NCI-H2227 (cell line): ENCODE results near the gene GLB1L2.

ENCODE experiments used
- DNase-seq: peaks from one replicate; lab custom pipeline; 2025; ENCODE audit not compliant: unreplicated experiment; lab: John Stamatoyannopoulos, UW

The GLB1L2 gene

DNA sequence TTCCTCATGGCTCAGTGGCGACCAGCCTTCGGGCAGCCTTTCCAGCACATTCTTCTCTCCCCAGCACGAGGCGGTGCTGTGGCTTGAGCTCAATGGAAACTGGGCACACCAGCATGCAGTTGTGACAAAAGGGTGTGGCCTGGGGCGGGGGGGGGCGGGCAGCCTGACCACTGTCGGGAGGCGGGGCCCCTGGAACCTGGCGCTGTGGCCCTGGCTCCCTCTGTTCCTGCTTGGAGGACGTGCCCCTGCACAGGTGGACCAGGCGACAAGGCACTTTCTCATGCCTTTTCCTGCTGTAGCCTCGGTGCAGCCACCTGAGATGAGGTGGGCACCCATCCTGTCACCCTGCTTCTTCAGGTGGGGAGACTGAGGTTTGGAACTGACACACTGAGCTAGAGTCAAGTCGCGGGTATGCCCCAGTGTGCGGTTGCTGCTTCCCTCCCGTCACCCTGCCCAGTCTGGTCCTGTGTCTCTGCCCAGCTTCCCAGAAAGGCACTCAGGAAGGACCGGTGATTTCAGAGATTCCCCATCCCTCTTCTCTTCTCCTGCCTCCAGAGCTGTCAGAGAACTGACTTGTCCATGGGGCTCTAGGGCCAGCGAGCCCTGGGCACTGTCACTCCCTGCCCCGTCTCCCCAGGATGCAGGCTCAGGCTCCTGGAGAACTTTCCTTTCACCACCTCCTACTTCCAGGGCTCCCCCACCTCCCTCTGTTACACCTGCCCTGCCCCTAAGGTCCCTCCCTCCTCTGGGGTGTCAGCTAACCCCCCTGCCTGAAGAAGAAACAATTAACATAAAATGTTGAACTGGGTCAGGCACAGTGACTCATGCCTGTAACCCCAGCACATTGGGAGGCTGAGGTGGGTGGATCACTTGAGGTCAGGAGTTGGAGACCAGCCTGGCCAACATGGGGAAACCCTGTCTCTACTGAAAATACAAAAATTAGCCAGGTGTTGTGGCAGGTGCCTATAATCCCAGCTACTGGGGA lies 70.3 kb downstream of the GLB1L2 start:
- DNase-seq, result no peak

DNA sequence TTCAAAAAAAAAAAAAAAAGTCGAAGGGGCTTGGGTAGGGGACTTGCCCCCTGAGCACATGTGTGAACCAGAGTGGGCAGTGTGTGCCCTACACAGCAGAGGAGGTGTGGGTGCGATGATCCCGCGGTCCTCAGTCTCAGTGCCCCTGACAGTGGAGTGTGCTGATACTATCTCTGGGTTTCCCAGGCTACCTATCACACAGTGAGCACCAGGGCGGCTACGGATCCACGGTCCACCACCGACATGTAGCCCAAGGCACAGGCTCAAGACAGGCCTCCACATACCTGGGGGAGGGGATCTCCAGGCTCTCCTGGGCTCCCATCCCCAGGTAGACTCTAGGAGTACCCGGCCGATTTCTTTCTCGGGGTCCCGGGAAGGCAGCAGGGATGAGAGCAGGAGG lies 71.1 kb downstream of the GLB1L2 start:
- no peak for DNase-seq

DNA sequence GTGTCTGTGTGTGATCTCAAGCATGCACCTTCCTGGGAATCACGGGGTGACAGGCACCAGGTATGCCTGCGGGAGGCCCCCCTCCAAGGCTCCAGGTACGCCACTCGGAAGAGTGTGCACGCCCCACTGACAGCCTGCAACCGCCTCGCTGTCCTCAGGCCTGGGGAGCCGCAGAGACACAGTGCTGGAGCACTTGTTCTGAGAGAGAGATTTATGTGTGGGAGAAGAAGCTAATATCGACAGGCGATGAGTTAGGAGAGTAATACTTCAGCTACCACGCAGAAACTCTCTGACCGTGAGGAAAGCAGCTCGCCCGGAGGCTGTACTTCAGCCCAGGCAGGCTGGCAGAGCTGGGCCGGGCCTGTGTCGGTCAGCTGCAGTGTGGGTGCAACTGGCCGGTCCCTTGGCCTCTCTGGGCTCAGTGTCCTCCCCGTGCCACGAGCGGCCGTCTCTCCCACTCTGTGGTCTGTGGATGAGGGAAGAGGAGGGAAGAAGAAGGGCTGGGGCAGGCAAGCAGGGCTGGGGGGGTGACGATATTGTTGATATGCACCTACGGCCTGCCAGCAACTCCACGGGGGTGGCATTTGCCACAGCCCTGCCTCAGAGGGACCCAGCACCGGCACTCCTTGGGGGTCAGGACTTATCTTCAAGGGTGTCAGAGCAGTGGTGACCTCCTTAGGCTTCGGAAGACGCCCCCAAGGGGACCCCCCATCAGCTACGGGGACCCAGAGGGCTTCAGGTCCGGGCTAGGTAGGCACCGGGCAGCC lies 73.0 kb downstream of the GLB1L2 start:
- DNase-seq, result no peak

DNA sequence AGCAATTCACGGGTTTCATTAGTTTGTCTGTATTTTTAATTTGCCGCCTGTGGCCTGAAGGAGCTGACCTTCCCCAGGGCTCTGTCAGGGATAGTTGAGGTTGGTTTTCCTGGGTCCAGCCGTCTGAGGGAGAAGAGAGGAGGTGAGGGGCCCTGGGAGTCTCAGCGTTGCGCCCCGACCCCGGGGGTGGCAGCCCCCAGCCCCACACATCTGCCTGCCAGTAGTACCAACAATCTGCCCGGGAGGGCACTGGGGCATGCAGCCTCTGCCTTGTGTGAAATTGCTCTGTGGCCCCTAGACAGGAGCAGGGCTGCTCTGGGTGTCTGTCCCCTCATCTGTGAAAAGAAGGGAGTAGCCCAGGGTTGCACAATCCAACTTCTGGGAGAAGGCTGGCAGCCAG lies 73.6 kb downstream of the GLB1L2 start:
- no peak for DNase-seq

DNA sequence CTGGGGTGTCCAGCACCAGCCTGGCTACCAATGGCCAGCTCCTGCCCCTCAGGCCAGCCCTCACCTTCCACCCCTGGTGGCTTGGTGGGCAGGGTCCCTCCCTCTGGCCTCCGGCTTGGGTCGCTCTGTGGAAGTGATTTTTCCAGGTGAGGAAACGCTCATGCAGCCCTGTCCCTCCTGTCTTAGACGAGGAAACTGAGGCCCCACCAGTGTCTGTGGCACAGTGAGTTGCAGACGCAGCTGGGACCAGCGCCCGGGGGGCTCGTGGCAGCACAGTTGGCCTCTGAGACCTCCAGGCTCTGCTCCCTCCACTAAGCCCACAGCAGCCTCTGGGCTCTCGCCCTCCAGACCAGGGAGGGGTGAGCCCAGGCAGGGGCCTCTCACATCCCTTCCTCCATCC lies 74.1 kb downstream of the GLB1L2 start:
- DNase-seq, result no peak

DNA sequence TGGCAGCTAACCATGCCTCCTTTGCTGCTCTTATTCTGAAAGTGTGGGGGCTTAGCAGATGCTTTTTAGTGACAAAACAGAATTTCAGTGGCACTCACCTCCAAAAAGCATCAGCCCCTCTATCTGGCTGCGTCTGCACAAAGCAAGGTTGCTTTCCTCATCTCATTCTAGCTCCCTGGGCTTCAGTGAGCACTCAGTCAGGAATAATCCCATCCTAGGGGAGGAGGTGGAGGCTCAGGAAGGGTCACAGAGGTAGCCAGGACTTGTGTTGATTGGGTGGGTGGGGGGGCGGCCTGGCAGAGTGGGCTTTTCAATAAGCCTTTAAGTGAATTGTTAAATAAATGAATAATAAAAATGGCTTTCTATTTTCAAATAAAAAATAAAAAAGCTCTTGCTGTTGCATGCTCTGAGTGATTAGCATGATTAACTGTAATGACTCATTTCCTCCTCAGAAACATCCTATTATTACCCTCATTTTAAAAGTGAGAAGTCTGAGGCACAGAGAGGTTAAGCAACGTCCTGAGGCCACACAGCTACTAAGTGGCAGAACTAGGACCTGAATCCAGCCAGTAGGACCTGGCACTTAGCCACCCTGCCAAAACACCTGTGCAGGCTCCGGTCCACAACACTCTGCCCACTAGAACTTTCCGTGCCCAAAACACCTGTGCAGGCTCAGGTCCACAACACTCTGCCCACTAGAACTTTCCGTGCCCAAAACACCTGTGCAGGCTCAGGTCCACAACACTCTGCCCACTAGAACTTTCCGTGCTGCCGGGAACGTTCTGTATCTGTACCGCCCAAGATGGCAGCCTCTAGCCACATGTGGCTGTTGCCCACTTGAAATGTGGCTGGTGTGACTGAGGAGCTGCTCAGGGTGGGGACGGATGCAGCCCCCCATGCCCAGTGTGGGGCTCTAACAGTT lies 74.7 kb downstream of the GLB1L2 start:
- DNase-seq, result no peak

DNA sequence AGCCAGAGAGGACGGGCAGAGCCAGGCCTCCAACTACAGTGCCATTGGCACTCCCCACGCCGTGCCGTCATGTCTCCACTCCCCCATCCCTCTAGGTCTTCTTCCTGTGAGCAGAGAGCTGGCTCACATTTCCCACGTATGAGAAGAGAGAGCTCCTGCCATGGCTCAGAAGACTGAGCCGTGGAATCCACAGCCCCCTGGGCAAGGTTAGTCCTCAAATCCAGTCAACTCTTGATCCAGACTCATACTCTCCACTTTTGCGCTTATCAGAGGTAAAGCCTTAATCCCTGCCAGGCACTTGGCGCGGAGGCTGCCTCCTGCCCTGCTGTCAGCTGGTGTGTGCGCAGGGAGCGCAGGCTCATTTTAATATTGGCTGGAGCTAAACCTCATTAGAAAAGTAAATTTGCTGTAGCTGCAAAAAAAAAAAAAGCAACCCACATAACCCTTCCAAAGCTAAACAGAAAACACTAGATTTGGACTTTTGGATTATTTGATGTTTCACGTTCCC lies 75.6 kb downstream of the GLB1L2 start:
- no peak for DNase-seq

DNA sequence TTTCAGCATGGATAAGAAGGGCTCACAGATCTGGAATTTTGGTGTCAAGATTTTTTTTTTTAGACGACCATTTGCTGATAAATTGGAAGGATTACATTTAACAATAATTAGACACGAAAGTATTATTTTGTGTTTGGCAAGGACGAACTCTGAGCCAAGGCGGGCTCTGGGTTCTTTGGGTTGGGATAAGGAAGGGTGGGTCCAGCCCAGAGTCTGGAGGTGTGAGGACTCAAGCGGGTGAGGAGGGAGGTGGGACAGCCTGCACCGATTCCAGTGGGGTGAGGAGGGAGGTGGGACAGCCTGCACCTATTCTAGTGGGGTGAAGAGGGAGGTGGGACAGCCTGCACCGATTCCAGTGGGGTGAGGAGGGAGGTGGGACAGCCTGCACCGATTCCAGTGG lies 76.1 kb downstream of the GLB1L2 start:
- no peak for DNase-seq

DNA sequence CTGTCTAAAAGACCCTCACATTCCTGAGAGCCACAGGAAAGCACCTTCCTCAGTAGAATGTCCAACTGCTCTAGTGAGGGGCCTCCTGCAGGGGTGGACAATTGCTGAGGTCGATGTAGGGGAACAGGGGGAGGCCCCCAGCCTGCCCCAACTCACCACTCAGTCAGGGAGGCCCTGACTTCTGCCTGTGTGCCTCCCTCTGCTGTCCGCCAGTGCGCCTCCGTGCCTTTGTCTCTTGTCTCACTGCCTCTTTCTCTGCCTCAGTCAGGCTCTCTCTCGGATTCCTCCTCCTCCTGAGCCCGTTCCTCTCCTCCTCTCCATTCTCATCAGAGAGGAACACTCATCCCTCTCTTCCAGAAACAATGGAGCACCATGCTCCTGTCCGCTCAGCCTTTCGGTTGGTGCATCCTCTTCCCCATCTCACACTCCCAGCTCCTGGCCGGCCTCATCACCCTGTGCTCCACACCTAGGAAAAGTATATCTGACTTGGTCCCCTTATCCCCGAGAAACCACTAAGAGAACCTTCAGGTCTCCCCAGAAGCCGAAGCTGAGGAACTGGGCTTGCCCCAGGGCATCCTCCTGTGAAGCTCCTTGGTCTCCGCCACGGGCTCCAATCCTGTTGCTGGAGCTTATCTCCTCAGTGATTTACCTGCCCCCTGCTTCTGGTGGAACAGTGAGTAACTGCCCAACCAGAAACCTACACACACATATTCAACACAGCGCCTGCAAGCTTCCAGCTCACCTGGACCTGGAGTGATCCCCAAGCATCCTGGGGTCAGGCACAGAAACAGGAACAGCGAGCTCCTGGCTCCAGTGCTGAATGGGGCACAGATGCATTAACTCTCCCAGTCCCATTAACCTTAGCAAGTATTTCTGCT lies 78.0 kb downstream of the GLB1L2 start:
- no peak for DNase-seq

DNA sequence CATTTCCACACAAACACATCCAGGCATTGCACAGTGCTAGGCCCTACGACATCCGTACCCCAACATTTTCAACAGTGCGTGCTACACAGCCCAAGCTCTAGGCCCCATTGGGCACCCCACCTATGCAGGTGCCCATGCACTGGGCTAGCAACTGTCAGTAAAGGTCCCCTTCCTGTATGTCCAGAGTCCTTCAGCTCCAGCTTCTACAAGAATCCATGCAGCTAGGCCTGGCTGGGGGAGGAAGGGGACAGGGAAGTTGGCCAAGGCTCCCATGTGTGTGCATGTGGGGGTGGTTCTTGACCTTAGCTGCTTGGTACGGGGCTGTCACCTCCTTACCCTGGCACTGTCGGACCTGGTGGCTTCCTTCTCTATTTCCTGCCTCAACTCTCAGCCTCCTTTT lies 79.0 kb downstream of the GLB1L2 start:
- DNase-seq, result no peak

DNA sequence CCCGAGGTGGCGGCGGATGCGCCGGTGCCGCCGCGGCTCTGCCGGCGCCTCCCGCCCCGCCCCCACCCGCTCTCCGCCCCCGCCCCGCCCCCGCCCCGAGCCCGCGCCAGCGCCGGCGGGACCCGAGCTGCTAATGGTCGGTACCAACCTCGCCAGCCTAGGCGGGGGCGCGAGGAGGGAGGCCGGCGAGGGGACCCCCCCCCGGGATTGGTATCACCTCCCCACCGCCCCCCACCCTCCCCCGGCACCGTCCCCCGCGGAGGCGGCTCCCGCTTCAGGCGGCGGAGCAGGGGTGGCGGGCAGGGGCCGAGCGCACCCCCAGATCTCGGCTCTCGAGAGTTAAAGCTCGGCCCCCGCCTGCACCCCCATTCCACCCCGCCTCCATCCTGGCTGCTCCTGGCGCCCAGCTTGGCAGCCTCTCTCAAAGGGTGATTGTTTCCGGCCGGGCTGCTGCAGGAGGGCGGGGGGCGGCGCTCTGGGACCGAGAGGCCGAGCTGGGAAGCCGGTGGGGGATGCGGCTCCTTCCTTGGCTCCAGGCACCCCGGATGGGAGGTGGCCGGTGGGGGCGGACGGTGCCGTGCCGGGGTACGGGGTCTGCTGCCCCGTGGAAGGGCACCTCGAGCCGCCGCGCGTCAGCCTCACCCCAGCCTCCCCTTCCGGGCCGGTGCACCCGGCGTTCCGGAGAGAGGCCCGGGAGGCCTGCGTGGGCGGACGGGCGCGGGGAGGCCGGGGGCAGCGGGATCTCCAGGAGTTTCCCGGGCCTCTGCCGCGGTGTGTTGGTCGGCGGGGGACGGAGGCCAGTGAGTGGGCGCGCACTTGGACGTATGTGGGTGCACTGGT lies 80.6 kb downstream of the GLB1L2 start, which contains the start of gene B3GAT1:
TSS of gene B3GAT1 (minus strand) at position 40 of the 840 bp plus-strand sequence. CDS start 24,583 bp downstream, outside the sequence.
- DNase-seq, result peak; percentile 66

DNA sequence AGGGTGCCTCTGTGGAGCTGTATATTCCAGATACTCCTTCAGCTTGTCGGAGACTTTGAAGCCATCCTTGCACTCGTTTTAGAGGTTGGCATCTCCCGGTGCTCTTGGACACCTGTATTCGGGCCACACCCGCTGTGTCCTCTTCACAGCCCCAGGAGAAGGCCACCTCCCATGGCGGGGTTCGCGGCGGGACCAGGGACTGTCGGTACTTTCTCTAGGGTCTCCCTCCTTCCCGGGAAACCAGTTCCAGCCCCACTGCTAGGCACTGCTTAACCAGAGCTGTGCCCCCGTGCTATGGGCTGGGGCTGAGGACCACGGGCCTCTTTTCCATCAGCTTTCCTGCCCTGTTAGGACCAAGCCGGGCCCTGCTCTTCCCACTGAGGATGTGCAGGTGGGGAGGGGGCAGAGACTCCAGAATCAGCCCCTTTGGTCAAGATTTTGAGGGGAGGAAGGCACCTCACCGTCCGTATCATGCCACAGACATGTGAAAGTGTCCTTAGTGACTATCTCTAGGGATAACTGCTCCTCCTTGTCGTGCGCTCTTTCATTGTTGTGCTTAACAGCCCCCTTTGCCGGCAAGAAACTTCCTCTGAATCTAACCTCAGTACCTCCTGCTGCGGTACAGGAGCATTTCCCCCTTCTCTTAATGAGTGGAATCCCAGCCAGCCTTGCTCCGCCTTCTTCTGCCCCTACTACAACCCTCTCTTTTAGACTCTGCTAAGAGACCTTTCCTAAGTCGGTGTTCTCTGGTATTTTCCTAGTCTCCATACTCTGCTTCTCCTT lies 81.4 kb downstream of the GLB1L2 start:
- no peak for DNase-seq

DNA sequence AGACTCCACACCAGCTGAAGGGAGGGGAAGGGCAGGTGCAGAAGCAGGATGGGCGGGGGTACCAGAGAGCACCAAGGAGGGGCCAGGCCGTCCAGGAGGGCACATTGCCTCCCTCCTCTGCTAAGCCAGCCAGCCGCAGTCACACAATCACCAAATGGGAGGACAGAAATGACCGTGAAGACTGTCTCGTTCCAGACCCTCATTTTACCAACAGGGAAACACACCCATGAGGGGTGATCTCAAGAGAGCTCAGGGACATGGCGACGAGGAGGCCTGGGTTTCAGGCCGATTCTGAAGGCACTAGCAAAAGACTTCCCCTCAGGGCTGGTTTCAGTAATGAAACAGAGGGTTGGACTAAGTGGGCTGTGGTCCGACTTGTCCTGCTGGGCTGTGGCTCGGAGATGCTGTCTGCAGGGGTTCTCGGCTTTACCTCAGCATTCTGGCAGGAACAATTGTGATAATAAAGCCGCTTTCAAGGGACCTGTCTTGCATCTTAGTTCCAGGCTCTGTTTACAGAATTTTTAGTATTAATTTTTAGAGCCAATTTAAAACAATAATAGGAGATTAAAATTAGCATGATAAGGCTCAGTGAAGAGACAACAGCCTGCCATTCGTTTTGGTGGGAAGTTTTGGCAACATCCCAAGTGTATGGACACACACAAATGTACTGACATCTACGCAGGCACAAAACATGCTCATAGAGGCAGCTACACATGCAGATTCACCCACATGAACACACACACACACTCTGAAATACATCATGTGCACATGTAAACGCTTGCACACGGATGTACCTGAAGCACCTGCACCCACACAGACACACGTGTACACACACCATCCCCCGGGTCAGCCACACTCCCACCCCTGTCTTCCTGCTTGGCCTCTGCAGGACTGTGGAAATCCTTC lies 82.3 kb downstream of the GLB1L2 start:
- no peak for DNase-seq

DNA sequence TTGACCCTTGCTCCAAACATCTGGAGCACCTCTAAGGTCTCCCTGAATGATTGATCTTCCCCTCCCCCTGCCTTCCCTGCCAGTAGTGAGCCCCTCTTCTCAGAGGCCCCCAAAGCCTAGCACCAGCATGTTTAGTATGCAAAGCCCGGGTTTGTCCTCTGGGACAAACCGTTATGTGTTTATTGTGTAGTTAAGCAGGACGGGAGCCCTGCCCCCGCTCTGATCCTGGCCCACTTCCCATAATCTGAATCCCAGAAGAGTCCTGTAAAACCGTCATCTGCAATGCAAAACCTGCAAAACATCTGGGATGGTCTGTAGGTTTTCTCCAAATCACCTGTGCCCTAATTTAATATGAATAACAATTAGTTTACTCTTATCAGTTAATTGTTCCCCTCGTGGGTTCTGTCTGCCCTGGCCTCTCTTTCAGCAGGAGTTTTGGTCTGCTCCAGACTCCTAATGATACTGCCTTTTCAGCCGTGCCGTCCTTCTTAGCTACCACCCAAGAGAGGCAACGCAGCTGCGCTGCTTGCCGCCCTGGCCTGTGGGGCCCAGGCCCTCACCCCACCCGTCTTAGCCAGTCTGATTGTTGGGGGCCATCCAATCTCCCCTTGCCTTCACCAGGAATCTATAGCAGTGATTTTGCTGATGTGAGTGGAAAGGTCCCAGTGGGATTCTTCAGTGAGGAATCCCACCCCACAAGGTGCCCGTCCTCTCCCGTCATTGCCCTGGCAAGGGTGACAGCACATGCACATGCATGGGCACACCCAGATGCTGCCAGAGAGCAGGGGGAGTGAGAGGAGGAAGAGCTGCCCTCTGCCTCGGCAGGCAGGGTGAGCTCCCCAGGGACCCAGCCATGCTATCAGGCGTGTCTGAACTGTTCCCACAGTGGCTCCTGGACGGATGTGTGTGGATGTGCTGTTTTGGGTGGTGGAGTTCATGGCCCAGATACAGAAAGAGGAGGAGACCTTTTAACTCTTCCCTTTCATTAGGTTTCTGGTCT lies 83.3 kb downstream of the GLB1L2 start:
- no peak for DNase-seq

DNA sequence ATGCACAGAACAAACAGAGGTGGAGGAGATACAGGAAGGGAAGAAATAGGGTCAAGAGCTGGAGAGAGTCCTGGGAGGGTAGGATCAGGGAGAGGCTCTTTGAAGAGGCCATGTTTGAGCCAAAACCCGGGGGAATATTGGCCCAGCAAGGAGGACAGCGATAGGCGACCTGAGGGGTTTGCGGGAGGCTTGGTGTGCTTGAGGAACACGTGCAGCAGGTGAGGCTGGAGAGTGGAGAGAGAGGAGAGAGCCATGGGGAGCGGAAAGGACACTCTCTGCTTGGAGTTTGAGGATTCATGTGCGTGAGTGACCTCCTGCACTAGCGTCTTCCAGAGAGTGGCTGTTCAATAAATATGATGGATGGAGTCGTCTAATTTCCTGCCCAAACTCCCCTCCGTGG lies 84.9 kb downstream of the GLB1L2 start:
- no peak for DNase-seq
